Karpas-422 (cell line): ENCODE data around the gene ZSCAN2. TPM values are rescaled to one million over a fixed set of nuclear protein-coding genes. Genes with fewer than 3 reads are reported as not detected.

Experiments used
- DNase-seq: peaks from one replicate; pipeline ENCODE4 v3.0.0-alpha.2; 2015
- H2AFZ ChIP-seq: fragments of 200-600 bp; sonication (generic); 2 replicates; pipeline ENCODE4 v1.6.1; 2014; ENCODE audit warnings: antibody characterized with exemption, low read length, mixed read lengths
- H3K27ac ChIP-seq: fragments of 200-600 bp; sonication (generic); 2 replicates; pipeline ENCODE4 v1.5.1; 2014; ENCODE audit warnings: mild to moderate bottlenecking, low read length, moderate library complexity
- H3K27me3 ChIP-seq: fragments of 200-600 bp; sonication (generic); 2 replicates; pipeline ENCODE4 v1.6.1; 2014; ENCODE audit warnings: low read length, mixed read lengths
- H3K36me3 ChIP-seq: fragments of 200-600 bp; sonication (generic); 2 replicates; pipeline ENCODE4 v1.6.1; 2014; ENCODE audit warnings: low read length, mixed read lengths; ENCODE audit not compliant: insufficient read depth
- H3K4me1 ChIP-seq: fragments of 200-600 bp; sonication (generic); 2 replicates; pipeline ENCODE4 v1.6.1; 2014; ENCODE audit warnings: mild to moderate bottlenecking, low read length, mixed read lengths
- H3K4me2 ChIP-seq: fragments of 200-600 bp; sonication (generic); 2 replicates; pipeline ENCODE4 v1.6.1; 2014; ENCODE audit warnings: low read length, low read depth, mild to moderate bottlenecking; ENCODE audit not compliant: poor library complexity, severe bottlenecking
- H3K4me3 ChIP-seq: fragments of 200-600 bp; sonication (generic); 2 replicates; pipeline ENCODE4 v1.5.1; 2014; ENCODE audit warnings: mild to moderate bottlenecking, antibody characterized with exemption, low read length, mixed read lengths
- H3K79me2 ChIP-seq: fragments of 200-600 bp; sonication (generic); 2 replicates; pipeline ENCODE4 v1.6.1; 2014; ENCODE audit warnings: mild to moderate bottlenecking, low read length, mixed read lengths
- H3K9ac ChIP-seq: fragments of 200-600 bp; sonication (generic); 2 replicates; pipeline ENCODE4 v1.6.0; 2014; ENCODE audit warnings: low read length
- H3K9me2 ChIP-seq: fragments of 200-600 bp; sonication (generic), shearing (Covaris generic); replicated peaks from 2 replicates; pipeline ENCODE4 v1.6.0; 2014; ENCODE audit warnings: mild to moderate bottlenecking, low read length, moderate library complexity; ENCODE audit not compliant: insufficient read depth
- H3K9me3 ChIP-seq: fragments of 300-700, 200-600 bp; sonication (generic); 2 replicates; pipeline ENCODE4 v1.6.1; 2014; ENCODE audit warnings: low read length, mixed read lengths
- H4K20me1 ChIP-seq: fragments of 200-600 bp; sonication (generic); 2 replicates; pipeline ENCODE4 v1.6.1; 2014; ENCODE audit warnings: mild to moderate bottlenecking, antibody characterized with exemption, low read length, low read depth; ENCODE audit not compliant: insufficient read depth
- total RNA-seq: library from RNA; depleted of rRNA; stranded (reverse); fragments of >200 nt; shearing (Covaris generic); gene quantifications from 2 replicates; pipeline ENCODE4 v1.2.3, GENCODE V29; 2014; ENCODE audit warnings: low replicate concordance

The ZSCAN2 gene
- total RNA-seq, 1 experiment from 2014 or later = 21.8 TPM

GRCh38 chr15:84658788-84659411, 58.1 kb downstream of the ZSCAN2 start:
- Histone ChIP-seq H3K9me3 (no peaks in the 10 kb centered on the region), H3K9ac (peak overlapping the region; percentile 79), H2AFZ (peak overlapping the region; percentile 55), H3K4me1 (peaks cover 41% of the 10 kb centered on the region), H3K27ac (peak overlapping the region; percentile 73), H3K4me2 (peak overlapping the region; percentile 95), H3K4me3 (peak overlapping the region; percentile 68), H3K36me3 (no peaks in the 10 kb centered on the region), H4K20me1 (no peaks in the 10 kb centered on the region), H3K27me3 (no peaks in the 10 kb centered on the region), H3K79me2 (peaks cover under 1% of the 10 kb centered on the region; the same call in 1 of the 2 replicates), H3K9me2 (no peaks in the 10 kb centered on the region)
- DNase-seq = peak; percentile 63

DNA sequence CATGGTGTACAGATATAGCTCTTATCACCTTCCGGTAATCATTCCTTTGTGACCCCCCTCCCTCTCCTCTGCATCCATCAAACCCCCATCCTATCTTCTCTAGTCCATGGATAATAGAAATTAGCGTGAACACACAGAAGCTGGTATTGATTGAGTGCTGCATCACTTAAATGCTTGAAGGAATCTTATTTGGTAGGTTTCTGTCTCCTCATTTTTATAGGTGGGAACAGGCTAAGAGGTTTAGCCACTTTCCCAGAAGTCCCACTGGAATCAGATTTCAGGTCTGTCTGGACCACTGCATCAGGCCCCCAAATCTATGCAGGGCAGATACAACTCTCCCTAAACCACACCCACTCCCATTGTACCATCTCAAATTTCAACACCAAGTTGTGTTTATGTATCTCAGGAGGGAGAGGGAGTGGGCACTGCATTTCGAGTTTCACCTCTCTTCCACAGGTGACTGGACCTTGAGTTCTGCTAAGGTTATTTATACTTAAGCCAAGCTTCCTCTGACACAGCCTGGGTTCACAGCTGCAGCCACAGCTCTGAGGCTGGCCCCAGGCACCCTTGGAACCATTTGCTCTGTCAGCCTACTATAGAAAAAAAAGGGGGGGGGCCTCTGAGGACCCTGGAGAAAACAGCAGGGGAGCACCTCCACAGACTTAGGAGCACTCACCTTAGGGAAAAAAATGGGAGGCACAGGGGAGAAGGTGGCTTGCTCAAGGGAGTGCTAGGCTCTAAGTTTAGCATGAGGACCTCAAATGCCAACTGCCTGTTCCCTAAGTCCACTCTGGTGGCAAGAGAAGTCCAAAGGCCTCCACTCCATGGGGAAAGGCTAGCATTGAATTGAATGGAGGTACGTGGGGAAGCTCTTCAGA, 59.3 kb downstream of the ZSCAN2 start:
- H3K27me3 ChIP-seq = no peaks in the 10 kb centered on the region
- no peaks in the 10 kb centered on the region for H3K79me2 ChIP-seq
- H3K9ac ChIP-seq = peak overlapping the region; percentile 79; the same call in 1 of the 2 replicates
- no peak overlapping the region for H3K4me3 ChIP-seq
- no peaks in the 10 kb centered on the region for H3K9me2 ChIP-seq
- H2AFZ ChIP-seq = no peak overlapping the region
- peaks cover 37% of the 10 kb centered on the region for H3K4me1 ChIP-seq
- no peaks in the 10 kb centered on the region for H3K9me3 ChIP-seq
- H3K27ac ChIP-seq = no peak overlapping the region
- no peak for DNase-seq
- no peaks in the 10 kb centered on the region for H3K36me3 ChIP-seq
- peak overlapping the region; percentile 95 for H3K4me2 ChIP-seq
- H4K20me1 ChIP-seq = no peaks in the 10 kb centered on the region

- no peak overlapping the region for H3K4me3 ChIP-seq
- H3K9me3 ChIP-seq = no peaks in the 10 kb centered on the region
- no peaks in the 10 kb centered on the region for H3K27me3 ChIP-seq
- H3K4me2 ChIP-seq = no peak overlapping the region
- H3K4me1 ChIP-seq = peaks cover 35% of the 10 kb centered on the region
- DNase-seq = no peak
- no peaks in the 10 kb centered on the region for H3K9me2 ChIP-seq
- H4K20me1 ChIP-seq = no peaks in the 10 kb centered on the region
- no peak overlapping the region for H3K9ac ChIP-seq
- H3K79me2 ChIP-seq = no peaks in the 10 kb centered on the region
- no peak overlapping the region for H2AFZ ChIP-seq
- no peak overlapping the region for H3K27ac ChIP-seq
- no peaks in the 10 kb centered on the region for H3K36me3 ChIP-seq
Measured at GRCh38 chr15:84661001-84661400, 60.2 kb downstream of the ZSCAN2 start.

GRCh38 chr15:84666373-84666772, 65.6 kb downstream of the ZSCAN2 start:
- H3K36me3 ChIP-seq = peaks cover 13% of the 10 kb centered on the region; the same call in 1 of the 2 replicates
- H3K4me1 ChIP-seq = no peaks in the 10 kb centered on the region
- H3K9me2 ChIP-seq = no peaks in the 10 kb centered on the region
- no peaks in the 10 kb centered on the region for H4K20me1 ChIP-seq
- no peak overlapping the region for H2AFZ ChIP-seq
- no peak overlapping the region for H3K4me2 ChIP-seq
- no peak overlapping the region for H3K9ac ChIP-seq
- H3K4me3 ChIP-seq = no peak overlapping the region
- no peaks in the 10 kb centered on the region for H3K9me3 ChIP-seq
- H3K27ac ChIP-seq = no peak overlapping the region
- no peak for DNase-seq
- no peaks in the 10 kb centered on the region for H3K79me2 ChIP-seq
- H3K27me3 ChIP-seq = no peaks in the 10 kb centered on the region

DNA sequence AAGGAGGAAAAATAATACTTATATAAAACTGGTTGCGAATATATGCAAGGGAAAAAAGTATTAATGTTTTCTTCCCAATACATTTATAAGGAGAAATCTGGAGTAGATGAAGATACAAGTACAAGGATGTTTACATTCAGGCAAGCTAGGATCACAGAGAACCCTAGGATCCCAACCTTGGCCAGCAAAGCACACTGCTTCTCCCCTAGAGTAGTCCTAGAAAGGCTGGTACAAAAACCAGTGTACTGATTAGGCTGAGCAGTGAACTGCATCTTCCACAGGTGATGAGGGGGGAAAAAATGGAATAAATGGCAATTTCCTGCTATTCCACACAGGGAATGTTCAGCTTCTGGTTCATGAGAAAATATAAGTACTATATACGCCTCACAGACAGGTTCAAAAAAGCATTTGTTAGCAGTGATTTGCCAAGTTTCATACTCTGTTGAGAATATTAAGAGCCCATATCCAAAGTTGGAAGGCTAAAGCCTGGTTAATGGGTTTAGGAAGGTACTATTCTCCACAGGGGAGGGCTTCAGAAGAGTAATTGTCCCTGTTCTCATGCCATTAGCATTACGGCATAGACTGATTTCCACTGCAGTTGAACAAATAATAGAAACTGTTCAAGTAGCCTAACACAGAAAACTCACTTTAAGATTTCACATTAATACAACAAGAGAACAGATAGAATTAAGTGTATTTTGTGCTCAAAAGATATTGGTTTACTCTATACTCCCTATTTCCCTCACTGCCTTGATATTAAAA, 67.6 kb downstream of the ZSCAN2 start:
- Histone ChIP-seq H3K27ac (no peak overlapping the region), H3K4me2 (no peak overlapping the region), H3K36me3 (peaks cover 13% of the 10 kb centered on the region; the same call in 1 of the 2 replicates), H2AFZ (no peak overlapping the region), H3K4me1 (no peaks in the 10 kb centered on the region), H3K4me3 (no peak overlapping the region), H3K27me3 (no peaks in the 10 kb centered on the region), H4K20me1 (no peaks in the 10 kb centered on the region), H3K79me2 (no peaks in the 10 kb centered on the region), H3K9me2 (no peaks in the 10 kb centered on the region), H3K9ac (no peak overlapping the region), H3K9me3 (no peaks in the 10 kb centered on the region)
- no peak for DNase-seq

DNA sequence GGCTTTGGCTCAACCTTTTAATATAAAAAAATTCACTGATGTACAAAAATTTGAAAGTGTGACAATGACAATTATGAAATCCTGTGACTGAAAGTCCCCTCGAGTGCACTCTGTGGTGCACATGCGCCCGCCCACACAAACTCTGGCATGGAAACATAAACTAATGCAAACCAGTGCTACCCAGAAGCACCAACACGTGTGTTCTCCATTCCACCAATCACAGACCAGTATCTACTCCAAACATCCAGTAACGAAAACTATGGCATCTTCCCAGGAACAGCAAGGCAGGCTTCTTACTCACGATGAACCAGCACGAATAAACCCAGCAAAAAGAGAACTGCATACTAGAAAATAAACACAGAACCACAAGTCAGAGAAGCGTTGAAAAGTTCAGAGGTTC, 68.9 kb downstream of the ZSCAN2 start:
- DNase-seq = no peak
- Histone ChIP-seq H4K20me1 (no peaks in the 10 kb centered on the region), H3K4me2 (no peak overlapping the region), H3K9ac (no peak overlapping the region), H2AFZ (no peak overlapping the region), H3K36me3 (peaks cover 15% of the 10 kb centered on the region; the same call in 1 of the 2 replicates), H3K27me3 (no peaks in the 10 kb centered on the region), H3K4me1 (no peaks in the 10 kb centered on the region), H3K9me3 (no peaks in the 10 kb centered on the region), H3K79me2 (no peaks in the 10 kb centered on the region), H3K27ac (no peak overlapping the region), H3K4me3 (no peak overlapping the region), H3K9me2 (no peaks in the 10 kb centered on the region)

DNA sequence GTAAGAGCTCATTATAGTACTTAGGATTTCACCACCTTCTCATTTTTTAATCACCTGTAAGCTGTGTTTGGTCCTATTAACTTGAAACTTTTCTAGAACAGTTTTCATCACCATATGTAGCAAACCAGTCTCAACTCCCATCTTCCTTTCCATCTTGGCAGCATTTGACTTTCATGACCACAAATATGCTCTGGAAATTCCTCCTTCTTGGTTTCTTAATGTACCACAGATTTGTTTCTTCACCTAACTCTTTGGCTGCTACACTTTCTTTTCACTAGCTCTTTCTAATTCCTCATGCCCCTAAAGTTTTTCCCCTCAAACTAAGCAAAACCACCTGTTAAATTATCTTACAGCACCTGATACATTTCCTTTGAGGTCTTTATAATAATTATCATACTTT, 70.4 kb downstream of the ZSCAN2 start:
- DNase-seq = no peak
- Histone ChIP-seq H2AFZ (no peak overlapping the region), H4K20me1 (no peaks in the 10 kb centered on the region), H3K4me1 (peaks cover 3% of the 10 kb centered on the region; the same call in 1 of the 2 replicates), H3K36me3 (peaks cover 19% of the 10 kb centered on the region; the same call in 1 of the 2 replicates), H3K4me2 (no peak overlapping the region), H3K9me2 (no peaks in the 10 kb centered on the region), H3K79me2 (peaks cover 6% of the 10 kb centered on the region), H3K4me3 (no peak overlapping the region), H3K9ac (no peak overlapping the region), H3K9me3 (no peaks in the 10 kb centered on the region), H3K27me3 (no peaks in the 10 kb centered on the region), H3K27ac (no peak overlapping the region)
